T-helper 2 cell treated with Interferon-gamma antibody and Interleukin-4, amounts not matched to agents 100 ng/mL and 5 ng/mL, for 36 hours (primary cell): Measurements from ENCODE around the gene RNF150. TPM values are rescaled to one million over a fixed set of nuclear protein-coding genes. Genes with fewer than 3 reads are reported as not detected.
"Not testable (repeated sequence)": the region's sequence is repeated elsewhere in the genome, so short reads cannot be mapped to it uniquely, and the experiment has no call there.

Source experiments
- intact Hi-C: fragments of 100-400 bp; cut with micrococcal nuclease; formaldehyde crosslinking; loops from one replicate; pipeline ENCODE4 v1.15.1; 2023
- total RNA-seq: library from RNA; stranded (reverse); gene quantifications from 2 replicates; pipeline ENCODE4 v1.2.3, GENCODE V29; 2022

Gene RNF150
- total RNA-seq, 1 donor from 2014 or later = not detected

DNA sequence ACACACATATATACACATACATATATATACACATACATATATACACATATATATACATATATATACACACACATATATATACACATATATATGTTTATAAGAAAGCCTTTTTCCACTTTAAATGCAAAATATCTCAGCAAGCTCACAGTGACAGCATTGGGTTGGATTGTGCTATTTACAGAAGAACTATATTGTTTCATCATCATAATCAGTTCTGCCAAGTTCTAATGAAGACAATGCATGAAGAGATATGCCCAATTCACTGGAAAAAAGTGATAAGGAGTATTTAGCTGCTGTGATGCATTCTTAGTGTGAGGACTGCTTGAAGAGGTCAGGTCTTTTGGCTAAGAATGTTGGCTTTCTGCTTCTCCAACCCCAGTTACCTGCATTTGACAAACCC lies 54.4 kb downstream of the RNF150 start:
- intact Hi-C loops = no loop called here

DNA sequence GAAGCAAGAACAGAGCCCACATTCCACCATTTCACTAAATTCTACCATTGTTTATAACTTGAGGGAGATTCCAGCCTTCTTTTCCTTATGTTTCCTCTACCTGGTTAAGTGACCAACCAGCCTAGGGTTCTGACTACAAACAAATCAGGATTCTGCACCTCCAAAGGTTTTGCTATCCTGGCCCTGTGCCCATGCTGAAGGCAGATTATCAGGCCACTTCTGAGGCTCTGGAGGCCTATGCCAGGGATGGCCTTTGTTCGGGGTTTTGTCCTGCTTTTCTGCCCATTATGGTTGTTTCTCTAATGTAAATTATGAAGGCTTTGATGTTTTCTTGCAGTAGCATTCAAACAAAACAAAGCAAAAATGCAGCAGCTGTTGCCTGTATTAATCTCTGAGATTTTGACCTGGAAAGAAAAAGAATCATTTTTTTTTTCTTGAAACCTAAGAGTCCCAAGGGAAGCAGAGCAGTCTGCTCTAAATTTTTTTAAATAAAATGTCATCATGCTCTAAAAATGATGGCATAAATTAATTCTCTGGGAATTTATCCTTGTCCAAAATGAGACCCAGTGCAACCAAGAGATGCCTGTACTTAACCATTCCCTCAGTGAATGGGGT lies 55.6 kb downstream of the RNF150 start:
- intact Hi-C loops = no loop called here

GRCh38 chr4:141075553-141075952 lies 57.7 kb downstream of the RNF150 start:
- intact Hi-C loops = no loop called here

- intact Hi-C loops = no loop called here
Observed at GRCh38 chr4:141074098-141074878, 59.0 kb downstream of the RNF150 start.

GRCh38 chr4:141066690-141067089 lies 66.6 kb downstream of the RNF150 start:
- intact Hi-C loops = no loop called here

DNA sequence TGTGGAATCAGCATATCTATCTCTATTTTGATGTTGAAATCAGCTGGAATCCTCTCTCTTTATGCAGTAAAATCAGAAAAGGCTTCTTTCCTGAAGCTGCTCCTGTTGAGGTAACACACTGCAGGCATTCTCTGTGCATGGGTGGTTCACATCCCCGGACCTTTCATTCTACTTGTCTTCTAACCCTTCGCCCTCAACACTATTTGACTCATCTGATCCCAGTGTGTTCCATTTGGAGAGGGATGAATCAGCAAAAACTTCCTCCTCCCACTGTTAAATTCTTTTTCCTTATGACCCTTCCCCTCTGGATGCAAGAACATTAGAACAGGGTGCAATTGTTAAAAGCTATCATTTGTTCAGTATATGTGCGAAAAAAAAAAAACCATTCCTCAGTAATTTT lies 67.4 kb downstream of the RNF150 start:
- intact Hi-C loops = no loop called here

DNA sequence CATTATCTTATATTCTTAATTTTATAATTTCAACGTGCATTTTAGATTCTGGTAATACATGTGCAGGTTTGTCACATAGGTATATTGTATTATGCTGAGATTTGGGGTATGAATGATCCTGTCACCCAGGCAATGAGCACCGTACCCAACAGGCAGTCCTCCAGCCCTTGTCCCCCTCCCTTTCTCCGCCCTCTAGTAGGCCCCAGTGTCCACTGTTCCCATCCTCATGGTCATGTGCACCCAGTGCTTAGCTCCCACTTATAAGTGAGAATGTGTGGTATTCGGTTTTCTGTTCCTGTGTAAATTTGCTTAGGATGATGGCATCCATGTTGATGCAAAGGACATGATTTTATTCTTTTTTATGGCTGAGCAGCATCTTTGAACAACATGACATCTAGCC lies 70.6 kb downstream of the RNF150 start:
- intact Hi-C loops = no loop called here

DNA sequence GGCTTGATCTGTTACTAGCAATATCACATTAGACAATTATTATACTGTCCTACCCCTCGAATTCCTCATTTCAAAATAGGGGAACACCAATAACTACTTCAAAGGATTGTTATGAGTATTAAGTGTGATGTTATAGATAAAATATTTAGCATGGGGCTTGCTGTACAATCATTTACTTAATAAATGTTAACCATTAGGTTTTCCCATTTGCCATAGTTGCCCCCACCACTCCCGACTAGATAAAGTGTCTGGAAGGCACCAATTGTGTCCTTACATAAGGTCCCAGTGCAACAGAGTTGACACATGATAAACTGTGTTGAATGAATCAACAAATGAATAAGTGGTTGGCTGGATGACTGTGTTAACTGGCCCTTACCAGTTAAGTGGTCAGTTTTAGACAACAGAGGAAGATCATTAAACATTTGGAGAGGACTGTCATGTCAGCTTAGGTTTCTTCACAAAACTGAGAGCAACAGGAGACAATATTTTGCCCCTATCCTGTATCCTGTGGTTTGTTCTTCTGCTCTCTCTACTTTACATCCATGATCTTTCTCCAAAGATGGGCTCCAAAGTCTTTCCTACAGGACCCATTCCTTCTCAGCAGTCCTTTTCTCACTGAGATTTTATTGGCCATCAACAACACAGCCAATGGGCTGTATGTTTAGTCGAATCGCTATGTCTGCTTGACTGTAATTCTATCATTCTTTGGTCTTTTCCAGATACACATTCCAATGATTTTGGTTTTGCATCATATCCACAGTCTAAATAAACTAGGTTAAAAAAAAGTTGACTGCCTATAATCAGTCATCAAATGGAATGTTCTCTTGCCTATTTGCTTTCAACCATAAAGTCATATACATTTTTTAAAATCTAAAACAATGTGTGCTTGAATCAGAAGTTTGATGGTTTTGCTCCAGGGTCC lies 74.4 kb downstream of the RNF150 start:
- intact Hi-C loops = no loop called here

GRCh38 chr4:141057582-141057981 lies 75.7 kb downstream of the RNF150 start:
- intact Hi-C loops = no loop called here

DNA sequence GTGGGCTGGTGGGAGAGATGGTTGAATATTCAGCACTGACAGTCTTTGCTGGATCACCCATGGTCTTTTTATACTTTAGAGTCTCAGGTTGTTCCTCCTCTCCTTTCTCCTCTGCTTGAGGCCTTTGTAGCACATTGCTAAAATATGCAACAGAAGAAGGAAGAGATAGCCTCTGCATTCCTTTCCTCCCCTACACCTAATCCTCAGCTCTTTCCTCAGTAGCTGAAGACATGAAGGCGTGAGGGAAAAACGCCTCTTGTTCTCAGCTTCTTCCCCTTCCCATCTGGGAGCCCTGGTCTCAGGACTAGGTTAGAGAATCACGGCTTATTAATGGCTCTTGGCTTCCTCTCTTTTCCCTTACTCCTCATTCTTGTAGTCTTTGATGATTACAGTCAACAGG lies 76.8 kb downstream of the RNF150 start:
- intact Hi-C loops = no loop called here

DNA sequence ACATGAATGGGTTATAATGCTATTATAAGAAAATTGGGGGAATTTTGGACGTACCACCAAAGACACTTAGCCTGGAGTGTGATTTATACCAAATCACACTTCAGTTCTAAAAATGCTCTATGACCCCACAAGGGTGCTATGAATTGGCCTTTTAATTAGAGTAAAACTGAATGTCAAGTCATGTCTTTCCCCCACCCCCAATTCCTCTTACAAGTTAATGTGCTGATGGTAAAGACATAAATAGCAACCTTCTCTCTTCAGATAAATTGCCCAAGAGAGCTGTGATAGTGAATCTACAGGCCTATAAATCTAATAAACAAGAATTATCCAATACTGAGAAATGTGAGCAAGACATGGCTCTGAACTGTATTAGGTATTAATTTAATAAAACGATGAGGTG lies 78.8 kb downstream of the RNF150 start:
- intact Hi-C loops = no loop called here

- intact Hi-C loops = not testable (repeated sequence)
Observed at GRCh38 chr4:141050999-141051398, 82.3 kb downstream of the RNF150 start.

- intact Hi-C loops = no loop called here
Observed at GRCh38 chr4:141047228-141047884, 85.9 kb downstream of the RNF150 start.

DNA sequence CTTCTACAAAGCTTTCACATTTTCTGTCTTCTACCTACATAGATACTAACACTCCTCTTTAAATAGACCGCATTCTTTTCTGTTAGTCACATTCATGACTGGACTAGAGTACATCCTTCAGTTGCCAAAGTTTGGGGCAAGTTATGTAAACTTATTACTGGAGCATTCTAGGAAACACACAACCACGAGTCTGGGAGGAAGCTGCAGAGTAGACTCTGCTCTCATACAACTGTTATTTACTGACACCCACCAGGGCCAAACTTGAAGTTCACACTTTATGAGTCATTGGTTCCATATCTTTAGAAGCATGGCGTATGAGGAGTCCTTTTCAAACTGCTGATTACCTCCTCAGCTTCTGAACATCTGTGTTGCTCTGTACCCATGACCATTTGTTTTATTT lies 87.0 kb downstream of the RNF150 start:
- intact Hi-C loops = no loop called here

DNA sequence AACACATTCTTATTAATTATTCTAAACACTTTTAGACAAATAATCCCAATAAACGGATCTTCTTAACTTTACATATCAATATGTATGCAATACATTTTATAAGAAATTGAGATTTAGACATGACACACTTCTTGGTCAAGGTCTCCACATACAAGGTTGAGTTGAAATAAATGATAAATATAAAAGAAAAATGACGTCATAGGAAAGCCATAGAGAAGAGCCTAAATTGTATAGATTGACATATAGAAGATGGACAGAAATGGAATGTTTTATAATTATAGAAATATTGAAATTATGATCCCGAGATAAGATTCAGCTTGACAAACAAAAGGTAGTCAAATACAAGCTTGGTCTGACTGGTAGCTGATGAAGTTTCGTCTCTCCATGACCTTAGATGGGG lies 87.4 kb downstream of the RNF150 start:
- intact Hi-C loops = no loop called here

- intact Hi-C loops = no loop called here
Observed at GRCh38 chr4:141041021-141041476, 92.2 kb downstream of the RNF150 start.

DNA sequence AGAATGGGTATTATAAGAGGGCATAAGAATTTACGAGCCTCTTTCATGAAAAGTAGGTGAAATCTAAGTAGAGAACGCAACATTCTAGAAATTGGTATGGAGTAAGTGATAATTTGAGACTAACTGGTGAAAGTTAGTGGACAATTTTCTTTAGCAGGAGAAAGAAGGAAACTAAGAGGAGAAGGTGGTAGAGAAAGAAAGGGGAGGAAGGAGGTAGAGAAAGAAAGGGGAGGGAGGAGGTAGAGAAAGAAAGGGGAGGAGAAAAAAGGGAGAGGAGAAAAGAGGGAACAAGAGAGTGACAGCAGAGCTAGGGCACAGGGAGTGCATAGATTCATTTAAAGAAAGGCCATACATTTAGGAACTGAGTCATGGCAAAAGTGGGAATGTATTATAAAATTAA lies 94.1 kb downstream of the RNF150 start:
- intact Hi-C loops = no loop called here

- intact Hi-C loops = no loop called here
Observed at GRCh38 chr4:141038428-141038827, 94.8 kb downstream of the RNF150 start.

DNA sequence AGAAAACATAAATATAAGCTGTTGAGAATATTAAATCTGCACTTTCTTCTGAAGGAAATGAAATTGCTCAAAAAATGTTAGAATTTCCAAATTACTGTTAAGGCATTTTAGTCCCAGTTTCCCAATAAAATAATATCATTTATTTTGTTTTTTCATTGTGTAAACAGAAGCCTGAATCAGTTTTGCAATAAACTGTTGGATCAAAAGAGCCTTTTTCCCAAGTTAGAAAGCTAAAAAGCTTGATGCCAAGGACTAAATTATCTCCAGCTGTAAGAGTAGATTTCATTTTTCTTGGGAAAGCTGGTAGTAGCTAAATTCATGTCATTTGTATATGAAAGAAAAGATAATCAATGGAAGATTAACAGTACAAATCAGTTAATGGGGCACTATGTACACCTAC lies 95.8 kb downstream of the RNF150 start:
- intact Hi-C loops = no loop called here

DNA sequence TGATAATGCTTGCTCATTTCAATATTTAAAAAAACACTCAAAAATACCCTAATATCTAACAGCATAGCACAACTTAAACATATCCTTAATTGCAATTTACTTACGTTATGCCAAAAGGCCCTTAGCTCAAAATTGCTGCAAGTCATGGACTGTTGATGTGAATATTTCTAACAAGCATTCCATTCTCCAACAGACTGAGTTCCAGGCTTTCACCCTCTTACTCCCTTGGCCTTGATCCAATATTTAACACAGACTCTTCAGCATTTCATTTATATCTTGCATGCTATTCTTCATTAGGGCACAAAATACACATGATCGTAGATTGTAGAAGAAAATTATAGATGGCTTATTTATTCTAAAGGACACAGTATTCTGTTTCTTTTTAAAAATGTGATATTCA lies 96.5 kb downstream of the RNF150 start:
- intact Hi-C loops = no loop called here

- intact Hi-C loops = no loop called here
Observed at GRCh38 chr4:141035920-141036319, 97.3 kb downstream of the RNF150 start.
